ENCODE results near the gene BEST2.
A peak's percentile ranks its signal among the peaks of the same experiment; 100 is the strongest.

Gene BEST2

GRCh38 chr19:12730064-12730463 lies 21.5 kb upstream of the BEST2 start:
- no peak for DNase-seq (ENCODE audit: low read depth, low spot score)

- no peak for DNase-seq (ENCODE audit: low read depth, low spot score)
These were observed 20.3 kb upstream of the BEST2 start for GRCh38 chr19:12731337-12731736.

GRCh38 chr19:12733369-12734214 lies 18.0 kb upstream of the BEST2 start:
- no peak for DNase-seq (ENCODE audit: low read depth, low spot score)

GRCh38 chr19:12736995-12737834 lies 14.4 kb upstream of the BEST2 start, which contains the start of gene GET3:
Gene GET3 (plus strand): TSS chr19:12737497. CDS start chr19:12737506, 9 bp downstream.
- DNase-seq (ENCODE audit: low read depth, low spot score) = peak; percentile 100

- DNase-seq (ENCODE audit: low read depth, low spot score) = no peak
These were observed 13.7 kb upstream of the BEST2 start for GRCh38 chr19:12737835-12738351.

GRCh38 chr19:12745166-12745897 lies 6.3 kb upstream of the BEST2 start:
- peak; percentile 76 for DNase-seq (ENCODE audit: low read depth, low spot score)

- DNase-seq (ENCODE audit: low read depth, low spot score) = no peak
These were observed 3.1 kb upstream of the BEST2 start for GRCh38 chr19:12748489-12748888.

- no peak for DNase-seq (ENCODE audit: low read depth, low spot score)
These were observed 1.6 kb upstream of the BEST2 start for GRCh38 chr19:12749938-12750521.

GRCh38 chr19:12750851-12751250 lies 740 bp upstream of the BEST2 start:
- no peak for DNase-seq (ENCODE audit: low read depth, low spot score)

GRCh38 chr19:12752056-12752781 lies 628 bp downstream of the BEST2 start:
- DNase-seq (ENCODE audit: low read depth, low spot score) = no peak

GRCh38 chr19:12754465-12755196 lies 3.0 kb downstream of the BEST2 start:
- DNase-seq (ENCODE audit: low read depth, low spot score) = no peak

GRCh38 chr19:12756150-12756883 lies 4.7 kb downstream of the BEST2 start:
- no peak for DNase-seq (ENCODE audit: low read depth, low spot score)

GRCh38 chr19:12757544-12758274 lies 6.1 kb downstream of the BEST2 start:
- DNase-seq (ENCODE audit: low read depth, low spot score) = no peak

GRCh38 chr19:12759686-12760085 lies 8.1 kb downstream of the BEST2 start:
- DNase-seq (ENCODE audit: low read depth, low spot score) = no peak

- DNase-seq (ENCODE audit: low read depth, low spot score) = no peak
These were observed 11.5 kb downstream of the BEST2 start for GRCh38 chr19:12763100-12763499.

GRCh38 chr19:12764698-12765097 lies 13.1 kb downstream of the BEST2 start:
- DNase-seq (ENCODE audit: low read depth, low spot score) = no peak

- no peak for DNase-seq (ENCODE audit: low read depth, low spot score)
These were observed 14.5 kb downstream of the BEST2 start for GRCh38 chr19:12766051-12766521.

- DNase-seq (ENCODE audit: low read depth, low spot score) = no peak
These were observed 15.6 kb downstream of the BEST2 start for GRCh38 chr19:12767150-12767549.

All from brain pericyte (primary cell).